Upper lobe of right lung (tissue), 1 donor: Measurements from ENCODE around the gene KCNV2. TPM values are rescaled to one million over a fixed set of nuclear protein-coding genes. Genes with fewer than 3 reads are reported as not detected.

Experiments
- ATAC-seq: fragments of 200-7000 bp; cut with Tn5 transposase; one replicate; pipeline ENCODE4 v1.9.1; 2020; ENCODE audit warnings: mild to moderate bottlenecking, moderate library complexity
- DNase-seq: peaks from one replicate; pipeline ENCODE4 v3.0.0-alpha.2; 2020
- H3K27ac ChIP-seq: fragments of 200-600 bp; one replicate; pipeline ENCODE4 v1.8.0; 2022
- H3K27me3 ChIP-seq: fragments of 200-600 bp; one replicate; pipeline ENCODE4 v1.8.0; 2022; ENCODE audit warnings: mild to moderate bottlenecking
- H3K36me3 ChIP-seq: fragments of 200-600 bp; one replicate; pipeline ENCODE4 v1.8.0; 2022
- H3K4me1 ChIP-seq: fragments of 200-600 bp; one replicate; pipeline ENCODE4 v1.8.0; 2022
- H3K4me3 ChIP-seq: fragments of 200-600 bp; one replicate; pipeline ENCODE4 v1.8.0; 2022; ENCODE audit warnings: mild to moderate bottlenecking
- H3K9me3 ChIP-seq: fragments of 200-600 bp; one replicate; pipeline ENCODE4 v1.8.0; 2022
- CTCF ChIP-seq: fragments of 200-600 bp; IDR thresholded peaks from one replicate; pipeline ENCODE4 v1.8.0; 2022; ENCODE audit warnings: antibody characterized with exemption
- intact Hi-C: fragments of 100-400 bp; cut with DNase I; formaldehyde crosslinking; loops from one replicate; pipeline ENCODE4 v1.11.0; 2022
- total RNA-seq: library from RNA; stranded (reverse); fragmentation: NEBNext Ultra II Directional; extraction: Animal tissue kit (Norgen Biotek cat#: 25700); gene quantifications from one replicate; pipeline ENCODE4 v1.2.1, GENCODE V29; 2021
- donor health status: DM: no; HTN: yes; CAD: no; lungs with severe emphysema.

Gene KCNV2
- total RNA-seq, 1 donor from 2014 or later = not detected

GRCh38 chr9:2691212-2691611 lies 26.1 kb upstream of the KCNV2 start:
- H3K27ac ChIP-seq = no peak overlapping the region
- TF ChIP-seq CTCF = no peak
- no peak overlapping the region for H3K4me3 ChIP-seq
- H3K4me1 ChIP-seq = no peaks in the 10 kb centered on the region
- no peaks in the 10 kb centered on the region for H3K27me3 ChIP-seq
- H3K9me3 ChIP-seq = no peaks in the 10 kb centered on the region
- intact Hi-C loops = no loop called here
- ATAC-seq = no peak
- no peak for DNase-seq
- no peaks in the 10 kb centered on the region for H3K36me3 ChIP-seq

GRCh38 chr9:2691626-2692025 lies 25.7 kb upstream of the KCNV2 start:
- intact Hi-C loops = no loop called here
- no peaks in the 10 kb centered on the region for H3K27me3 ChIP-seq
- no peaks in the 10 kb centered on the region for H3K9me3 ChIP-seq
- no peak for TF ChIP-seq CTCF
- DNase-seq = no peak
- no peak overlapping the region for H3K4me3 ChIP-seq
- H3K4me1 ChIP-seq = no peaks in the 10 kb centered on the region
- no peak for ATAC-seq
- no peaks in the 10 kb centered on the region for H3K36me3 ChIP-seq
- H3K27ac ChIP-seq = no peak overlapping the region

GRCh38 chr9:2693056-2693455 lies 24.3 kb upstream of the KCNV2 start:
- no peaks in the 10 kb centered on the region for H3K9me3 ChIP-seq
- no peak overlapping the region for H3K4me3 ChIP-seq
- H3K36me3 ChIP-seq = no peaks in the 10 kb centered on the region
- DNase-seq (no peak), ATAC-seq (no peak)
- H3K4me1 ChIP-seq = no peaks in the 10 kb centered on the region
- no peak for TF ChIP-seq CTCF
- H3K27me3 ChIP-seq = no peaks in the 10 kb centered on the region
- H3K27ac ChIP-seq = no peak overlapping the region
- intact Hi-C loops = no loop called here

GRCh38 chr9:2697492-2697891 lies 19.8 kb upstream of the KCNV2 start:
- intact Hi-C loops = no loop called here
- DNase-seq (no peak), ATAC-seq (no peak)
- no peak for TF ChIP-seq CTCF
- no peaks in the 10 kb centered on the region for H3K27me3 ChIP-seq
- no peak overlapping the region for H3K27ac ChIP-seq
- H3K4me1 ChIP-seq = no peaks in the 10 kb centered on the region
- no peaks in the 10 kb centered on the region for H3K9me3 ChIP-seq
- no peaks in the 10 kb centered on the region for H3K36me3 ChIP-seq
- H3K4me3 ChIP-seq = no peak overlapping the region

GRCh38 chr9:2700398-2700797 lies 16.9 kb upstream of the KCNV2 start:
- Histone ChIP-seq H3K36me3 (no peaks in the 10 kb centered on the region), H3K27ac (no peak overlapping the region), H3K27me3 (no peaks in the 10 kb centered on the region), H3K4me1 (no peaks in the 10 kb centered on the region), H3K9me3 (no peaks in the 10 kb centered on the region), H3K4me3 (no peak overlapping the region)
- DNase-seq = no peak
- intact Hi-C loops = no loop called here
- no peak for TF ChIP-seq CTCF
- no peak for ATAC-seq

GRCh38 chr9:2700909-2701550 lies 16.3 kb upstream of the KCNV2 start:
- no peak overlapping the region for H3K4me3 ChIP-seq
- H3K9me3 ChIP-seq = no peaks in the 10 kb centered on the region
- H3K4me1 ChIP-seq = no peaks in the 10 kb centered on the region
- ATAC-seq = no peak
- H3K36me3 ChIP-seq = no peaks in the 10 kb centered on the region
- no peaks in the 10 kb centered on the region for H3K27me3 ChIP-seq
- no peak for TF ChIP-seq CTCF
- no peak overlapping the region for H3K27ac ChIP-seq
- no peak for DNase-seq
- intact Hi-C loops = no loop called here
